NCI-H1694 (cell line): ENCODE results near the gene TBRG1.
"Not testable (repeated sequence)": the region's sequence is repeated elsewhere in the genome, so short reads cannot be mapped to it uniquely, and the experiment has no call there.

Experiments
- DNase-seq: peaks from one replicate; lab custom pipeline; 2025; lab: John Stamatoyannopoulos, UW

TBRG1 gene

GRCh38 chr11:124622531-124623451, at the start of gene TBRG1:
Gene TBRG1 (plus strand): TSS chr11:124622864. CDS start chr11:124623084, 220 bp downstream.
- peak; percentile 43 for DNase-seq

GRCh38 chr11:124577716-124578427, 44.8 kb upstream of the TBRG1 start:
- no peak for DNase-seq

GRCh38 chr11:124578761-124579160, 43.9 kb upstream of the TBRG1 start:
- DNase-seq = no peak

GRCh38 chr11:124581817-124582216, 40.8 kb upstream of the TBRG1 start:
- no peak for DNase-seq

- DNase-seq = peak; percentile 4
Observed at GRCh38 chr11:124582565-124582964, 40.1 kb upstream of the TBRG1 start.

GRCh38 chr11:124583781-124584180, 38.9 kb upstream of the TBRG1 start:
- no peak for DNase-seq

- DNase-seq = no peak
Observed at GRCh38 chr11:124584681-124585372, 37.8 kb upstream of the TBRG1 start.

GRCh38 chr11:124586238-124586860, 36.3 kb upstream of the TBRG1 start:
- peak; percentile 6 for DNase-seq

GRCh38 chr11:124591430-124591829, 31.2 kb upstream of the TBRG1 start:
- DNase-seq = no peak

GRCh38 chr11:124592627-124593026, 30.0 kb upstream of the TBRG1 start:
- no peak for DNase-seq

- no peak for DNase-seq
Observed at GRCh38 chr11:124595302-124595701, 27.4 kb upstream of the TBRG1 start.

GRCh38 chr11:124597626-124598025, 25.0 kb upstream of the TBRG1 start:
- DNase-seq = no peak

GRCh38 chr11:124600621-124601320, 21.9 kb upstream of the TBRG1 start:
- DNase-seq = no peak

GRCh38 chr11:124602193-124602592, 20.5 kb upstream of the TBRG1 start:
- no peak for DNase-seq

GRCh38 chr11:124602723-124603122, 19.9 kb upstream of the TBRG1 start:
- DNase-seq = not testable (repeated sequence)

GRCh38 chr11:124605719-124606118, 16.9 kb upstream of the TBRG1 start:
- DNase-seq = no peak

- no peak for DNase-seq
Observed at GRCh38 chr11:124608147-124608546, 14.5 kb upstream of the TBRG1 start.

- no peak for DNase-seq
Observed at GRCh38 chr11:124610295-124610694, 12.4 kb upstream of the TBRG1 start.

GRCh38 chr11:124611064-124611463, 11.6 kb upstream of the TBRG1 start, which contains the start of gene PANX3:
Gene PANX3 (plus strand): TSS chr11:124611428. CDS start chr11:124611557, 129 bp downstream.
- DNase-seq = no peak

GRCh38 chr11:124612045-124612444, 10.6 kb upstream of the TBRG1 start:
- no peak for DNase-seq

- no peak for DNase-seq
Observed at GRCh38 chr11:124612567-124613246, 10.0 kb upstream of the TBRG1 start.
